Panc1 (cell line): ENCODE data around the gene RICTOR. TPM values are rescaled to one million over a fixed set of nuclear protein-coding genes. Genes with fewer than 3 reads are reported as not detected.

Source experiments
- ATAC-seq: fragments of 200-7000 bp; cut with Tn5 transposase; 2 replicates; pipeline ENCODE4 v1.9.1; 2020; ENCODE audit warnings: mild to moderate bottlenecking, moderate library complexity
- BruUV-seq: library from RNA; stranded (reverse); fragments of 400-500 nt; replicated peaks from 2 replicates; lab custom pipeline; 2021; lab: Mats Ljungman, UMichigan
- CTCF ChIA-PET: fragments of 300-600 bp; sonication (Branson Sonifier 250); formaldehyde crosslinking; loops from one replicate; lab custom pipeline; 2022; ENCODE audit warnings: antibody characterized with exemption; lab: Charles Lee
- POLR2A ChIA-PET: fragments of 300-600 bp; sonication (Branson Sonifier 250); formaldehyde crosslinking; loops from one replicate; lab custom pipeline; 2022; ENCODE audit warnings: antibody characterized with exemption; lab: Charles Lee
- DNase-seq: peaks from one replicate; pipeline ENCODE4 v3.0.0-alpha.2; 2010; ENCODE audit warnings: low read depth, low spot score
- H3K27ac ChIP-seq: 2 replicates; pipeline ENCODE4 v1.5.1; 2011; ENCODE audit warnings: mild to moderate bottlenecking, low read length, inconsistent platforms
- H3K27me3 ChIP-seq: fragments of 200-500 bp; sonication (Bioruptor generic); 2 replicates; pipeline ENCODE4 v1.6.0; 2014; ENCODE audit warnings: low read length, inconsistent platforms; ENCODE audit not compliant: control insufficient read depth, insufficient read depth
- H3K36me3 ChIP-seq: fragments of 200-500 bp; sonication (Bioruptor generic); 2 replicates; pipeline ENCODE4 v1.5.1; 2014; ENCODE audit warnings: inconsistent platforms, mild to moderate bottlenecking, low read length, moderate library complexity; ENCODE audit not compliant: control insufficient read depth, insufficient read depth
- H3K4me1 ChIP-seq: 2 replicates; pipeline ENCODE4 v1.5.1; 2011; ENCODE audit warnings: inconsistent platforms, mild to moderate bottlenecking, low read length, moderate library complexity; ENCODE audit not compliant: control insufficient read depth, insufficient read depth
- H3K4me3 ChIP-seq, 2 experiments: 2 replicates each; pipeline ENCODE4 v1.5.1; 2011 to 2012; ENCODE audit warnings: low read depth in 2 of 2, low read length in 2 of 2, mild to moderate bottlenecking in 2 of 2, inconsistent platforms in 1 of 2, moderate library complexity in 1 of 2
- H3K9me3 ChIP-seq: fragments of 200-500 bp; sonication (Bioruptor generic); 2 replicates; pipeline ENCODE4 v1.5.1; 2014; ENCODE audit warnings: low read depth, mild to moderate bottlenecking, inconsistent platforms, low read length, moderate library complexity; ENCODE audit not compliant: control insufficient read depth, insufficient read depth
- CTCF ChIP-seq: fragments of 450-650 bp; IDR thresholded peaks from 2 replicates; pipeline ENCODE4 v1.5.1; 2017; ENCODE audit warnings: mild to moderate bottlenecking
- POLR2AphosphoS5 ChIP-seq: IDR thresholded peaks from 2 replicates; pipeline ENCODE4 v1.6.1; 2012; ENCODE audit warnings: mild to moderate bottlenecking, low read depth, low read length, moderate library complexity
- REST ChIP-seq, 2 experiments: IDR thresholded peaks; 2 replicates each; pipeline ENCODE4 v1.6.1; 2011 to 2012; ENCODE audit warnings: low read depth in 2 of 2, control low read depth in 1 of 2, low read length in 1 of 2, mild to moderate bottlenecking in 1 of 2, moderate library complexity in 1 of 2; ENCODE audit not compliant: insufficient read depth in 1 of 2
- SIN3A ChIP-seq: IDR thresholded peaks from 2 replicates; pipeline ENCODE4 v1.6.1; 2012; ENCODE audit warnings: low read depth, mild to moderate bottlenecking, low read length, moderate library complexity, borderline replicate concordance; ENCODE audit not compliant: insufficient read depth
- TCF7L2 ChIP-seq: IDR thresholded peaks from 2 replicates; pipeline ENCODE4 v1.6.1; 2011; ENCODE audit warnings: mild to moderate bottlenecking, low read depth, low read length, inconsistent platforms
- in situ Hi-C: cut with HindIII; loops from 2 replicates; pipeline ENCODE4 v1.10.0; 2016; ENCODE audit warnings: low sequenced_read_pairs, low pct_unique_long_range_greater_than_20kb
- intact Hi-C: fragments of 100-400 bp; cut with micrococcal nuclease; formaldehyde crosslinking; loops from one replicate; pipeline ENCODE4 v1.10.0; 2022; ENCODE audit not compliant: unreplicated experiment
- total RNA-seq: library from RNA; stranded (reverse); gene quantifications from one replicate; pipeline ENCODE4 v1.2.1, GENCODE V29; 2021; ENCODE audit not compliant: unreplicated experiment

Gene RICTOR
- total RNA-seq, 1 experiment from 2014 or later = 21.3 TPM

GRCh38 chr5:38916802-38917201, 157.4 kb downstream of the RICTOR start:
- BruUV-seq = no TSS peak
- CTCF ChIA-PET = no interaction called here
- intact Hi-C loops (no loop called here), in situ Hi-C loops (no loop called here)
- H3K4me3 ChIP-seq = no peak overlapping the region
- H3K9me3 ChIP-seq = no peaks in the 10 kb centered on the region
- ATAC-seq = no peak
- POLR2A ChIA-PET = no interaction called here
- no peak for TF ChIP-seq TCF7L2
- TF ChIP-seq CTCF = no peak
- TF ChIP-seq REST (IDR thresholded peaks at IDR 0.05; ENCODE audit: insufficient read depth in 1 of 2, low read depth in 2 of 2, low read length in 1 of 2) = no peak
- no peak for TF ChIP-seq POLR2AphosphoS5
- TF ChIP-seq SIN3A = no peak
- H3K27ac ChIP-seq = no peak overlapping the region
- no peaks in the 10 kb centered on the region for H3K4me1 ChIP-seq
- no peaks in the 10 kb centered on the region; the same call in none of the 2 replicates for H3K36me3 ChIP-seq
- no peaks in the 10 kb centered on the region for H3K27me3 ChIP-seq
- no peak for DNase-seq

- in situ Hi-C loops = no loop called here
- no TSS peak for BruUV-seq
These were observed 160.5 kb downstream of the RICTOR start for GRCh38 chr5:38913714-38914113.

More at GRCh38 chr5:38913714-38914113, 160.5 kb downstream of the RICTOR start:
- no peaks in the 10 kb centered on the region for H3K27me3 ChIP-seq
- no peak overlapping the region for H3K27ac ChIP-seq
- no peaks in the 10 kb centered on the region for H3K4me1 ChIP-seq
- ChIA-PET POLR2A (no interaction called here), CTCF (no interaction called here)
- ATAC-seq = no peak
- H3K4me3 ChIP-seq = no peak overlapping the region
- H3K36me3 ChIP-seq = no peaks in the 10 kb centered on the region
- no peaks in the 10 kb centered on the region for H3K9me3 ChIP-seq
- intact Hi-C loops = no loop called here
- DNase-seq = no peak
- no peak for TF ChIP-seq REST (IDR thresholded peaks at IDR 0.05; ENCODE audit: insufficient read depth in 1 of 2, low read depth in 2 of 2, low read length in 1 of 2)
- no peak for TF ChIP-seq CTCF
- no peak for TF ChIP-seq SIN3A
- TF ChIP-seq TCF7L2 = no peak
- TF ChIP-seq POLR2AphosphoS5 = no peak
